NCI-H345 treated with DMSO at 0.1 percent for 48 hours (cell line): ENCODE data around the gene CPXCR1.
"Not testable (repeated sequence)": the region's sequence is repeated elsewhere in the genome, so short reads cannot be mapped to it uniquely, and the experiment has no call there.

Source experiments
- DNase-seq: peaks from one replicate; lab custom pipeline; 2025; ENCODE audit not compliant: unreplicated experiment; lab: John Stamatoyannopoulos, UW

The CPXCR1 gene

DNA sequence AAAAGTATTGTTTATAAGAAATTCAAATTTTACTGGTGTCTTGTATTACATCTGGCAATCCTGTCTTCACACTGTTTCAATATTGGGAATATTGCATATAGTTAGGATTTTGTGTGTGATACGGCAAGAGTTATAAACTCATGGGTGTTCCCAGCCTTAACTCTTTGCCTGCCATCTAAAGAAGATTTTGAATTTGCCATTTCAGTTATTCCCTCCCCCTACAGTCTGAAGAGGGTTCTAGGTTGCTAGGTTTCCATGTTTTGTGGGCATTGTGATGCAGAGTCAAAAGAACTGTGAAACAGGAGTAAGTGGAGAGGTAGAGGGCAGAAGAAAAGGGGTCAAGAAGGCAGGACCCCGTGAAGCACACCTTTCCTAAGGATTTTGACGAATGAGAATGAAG lies at the start of gene CPXCR1:
CPXCR1 (plus strand) TSS at position 301 of the 400 bp plus-strand sequence. CDS start 6,190 bp downstream, outside the sequence.
- DNase-seq: no peak

DNA sequence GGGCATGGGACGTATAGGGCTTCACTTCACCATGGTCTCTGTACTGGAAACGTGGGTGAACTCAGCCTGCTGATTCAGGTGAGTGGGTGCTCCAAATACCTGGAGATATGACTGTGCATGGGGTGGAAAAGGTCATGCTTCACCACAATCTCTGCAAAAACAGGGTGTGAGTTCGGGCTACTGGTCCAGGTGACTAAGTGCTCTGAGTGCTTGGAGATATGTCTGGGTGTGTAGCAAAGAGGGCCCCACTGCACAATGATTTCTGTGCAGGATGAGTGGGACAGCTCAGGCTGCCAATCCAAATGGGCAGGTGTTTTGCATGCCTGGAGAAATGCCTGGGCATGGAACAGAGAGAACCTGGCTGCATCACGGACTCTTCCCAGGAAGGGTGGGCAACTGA lies 11.2 kb upstream of the CPXCR1 start:
- DNase-seq: no peak

DNA sequence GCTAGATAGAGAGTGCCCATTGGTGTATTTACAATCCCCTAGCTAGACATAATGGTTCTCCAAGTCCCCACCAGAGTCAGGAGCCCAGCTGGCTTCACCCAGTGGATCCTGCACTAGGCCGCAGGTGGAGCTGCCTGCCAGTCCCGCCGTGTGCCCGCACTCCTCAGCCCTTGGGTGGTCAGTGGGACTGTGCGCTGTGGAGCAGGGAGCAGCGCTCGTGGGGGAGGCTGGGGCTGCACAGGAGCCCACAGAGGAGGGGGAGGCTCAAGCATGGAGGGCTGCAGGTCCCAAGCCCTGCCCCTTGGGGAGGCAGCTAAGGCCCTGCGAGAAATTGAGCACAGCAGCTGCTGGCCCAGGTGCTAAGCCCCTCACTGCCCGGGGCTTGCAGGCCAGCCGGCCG lies 810 bp upstream of the CPXCR1 start:
- DNase-seq: not testable (repeated sequence)

DNA sequence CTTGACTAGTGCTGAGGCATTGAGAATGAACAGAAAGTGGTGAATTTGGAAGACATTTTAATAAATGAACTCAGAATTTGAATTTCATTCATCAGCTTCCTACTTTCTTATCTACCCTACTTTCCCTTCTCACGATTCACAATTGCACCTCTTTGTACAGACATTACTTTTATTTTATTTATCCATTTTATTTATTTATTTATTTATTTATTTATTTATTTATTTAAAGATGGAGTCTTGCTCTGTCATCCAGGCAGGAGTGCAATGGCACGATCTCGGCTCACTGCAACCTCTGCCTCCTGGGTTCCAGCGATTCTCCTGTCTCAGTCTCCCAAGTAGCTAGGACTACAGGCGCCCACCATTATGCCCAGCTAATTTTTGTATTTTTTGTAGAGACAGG lies 5.3 kb downstream of the CPXCR1 start:
- DNase-seq: not testable (repeated sequence)

DNA sequence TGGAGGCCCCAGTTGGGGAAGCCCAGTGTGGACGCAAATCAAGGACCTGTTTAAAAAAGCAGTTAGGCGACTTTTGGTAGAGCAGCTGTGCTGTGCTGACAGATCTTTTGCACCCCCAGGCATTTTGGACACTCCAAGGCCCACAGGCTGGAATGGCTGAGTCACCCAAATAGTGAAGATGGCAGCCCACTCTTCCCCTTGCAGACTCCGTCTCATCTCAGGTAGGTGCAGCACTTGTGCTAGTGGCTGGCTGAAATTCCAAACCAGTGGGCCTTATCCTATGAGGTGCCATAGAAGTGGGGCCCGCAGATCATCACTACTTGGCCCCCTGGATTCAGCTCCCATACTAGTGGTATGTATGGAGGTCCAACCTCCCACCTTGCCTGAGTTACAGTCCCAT lies 42.8 kb downstream of the CPXCR1 start:
- DNase-seq: no peak
